Type B pancreatic cell (in vitro differentiated cells): ENCODE data around the gene AS3MT. TPM values are rescaled to one million over a fixed set of nuclear protein-coding genes. Genes with fewer than 3 reads are reported as not detected.

Experiments
- DNase-seq: peaks from one replicate; pipeline ENCODE4 v3.0.0; 2021; ENCODE audit warnings: mixed read lengths; ENCODE audit not compliant: unreplicated experiment; ENCODE audit errors: extremely low spot score
- H3K27ac Mint-ChIP-seq: 2 replicates; pipeline ENCODE4 v1.8.0; 2021; ENCODE audit warnings: mild to moderate bottlenecking, mixed read lengths
- H3K27me3 Mint-ChIP-seq: 2 replicates; pipeline ENCODE4 v1.8.0; 2021; ENCODE audit warnings: mixed read lengths
- H3K36me3 Mint-ChIP-seq: 2 replicates; pipeline ENCODE4 v1.8.0; 2021; ENCODE audit warnings: mixed read lengths
- H3K4me1 Mint-ChIP-seq: one replicate; pipeline ENCODE4 v1.8.0; 2021; ENCODE audit warnings: mixed read lengths; ENCODE audit not compliant: unreplicated experiment
- H3K4me3 Mint-ChIP-seq: 2 replicates; pipeline ENCODE4 v1.8.0; 2021; ENCODE audit warnings: mild to moderate bottlenecking, mixed read lengths
- H3K9me3 Mint-ChIP-seq: 2 replicates; pipeline ENCODE4 v1.8.0; 2021; ENCODE audit warnings: mixed read lengths
- CTCF ChIP-seq: fragments of 200-600 bp; sonication (generic); conservative IDR thresholded peaks from 2 replicates; pipeline ENCODE4 v1.5.0; 2021; ENCODE audit warnings: antibody characterized with exemption, mild to moderate bottlenecking
- total RNA-seq: library from RNA; stranded (reverse); gene quantifications from 2 replicates; pipeline ENCODE4 v1.2.1, GENCODE V29; 2021; ENCODE audit warnings: low replicate concordance

AS3MT gene
- total RNA-seq, 1 donor from 2014 or later: 4.2 TPM

GRCh38 chr10:102865620-102866019 lies 3.6 kb upstream of the AS3MT start:
- no peak overlapping the region for H3K27ac Mint-ChIP-seq

GRCh38 chr10:102868911-102869257 lies 386 bp upstream of the AS3MT start:
- H3K27ac Mint-ChIP-seq: peak overlapping the region; percentile 47
- H3K36me3 Mint-ChIP-seq: peaks cover 1% of the 10 kb centered on the region
- no peaks in the 10 kb centered on the region for H3K9me3 Mint-ChIP-seq
- H3K4me3 Mint-ChIP-seq: peak overlapping the region; percentile 90
- no peak for TF ChIP-seq CTCF
- H3K4me1 Mint-ChIP-seq: peaks cover 17% of the 10 kb centered on the region
- no peak for DNase-seq
- no peaks in the 10 kb centered on the region for H3K27me3 Mint-ChIP-seq

More at GRCh38 chr10:102865620-102866019, 3.6 kb upstream of the AS3MT start:
- Mint-ChIP-seq H3K4me3 (no peak overlapping the region), H3K27me3 (no peaks in the 10 kb centered on the region), H3K9me3 (no peaks in the 10 kb centered on the region), H3K4me1 (peaks cover 14% of the 10 kb centered on the region), H3K36me3 (peaks cover 6% of the 10 kb centered on the region)
- no peak for TF ChIP-seq CTCF
- DNase-seq: no peak

GRCh38 chr10:102870221-102870620 lies 951 bp downstream of the AS3MT start:
- Mint-ChIP-seq H3K4me3 (peak overlapping the region; percentile 89), H3K36me3 (no peaks in the 10 kb centered on the region), H3K9me3 (no peaks in the 10 kb centered on the region), H3K27ac (peak overlapping the region; percentile 69), H3K27me3 (no peaks in the 10 kb centered on the region), H3K4me1 (peaks cover 17% of the 10 kb centered on the region)
- no peak for DNase-seq
- no peak for TF ChIP-seq CTCF

GRCh38 chr10:102872163-102872562 lies 2.9 kb downstream of the AS3MT start:
- H3K4me3 Mint-ChIP-seq: peak overlapping the region; percentile 2
- H3K27ac Mint-ChIP-seq: no peak overlapping the region

GRCh38 chr10:102876747-102877153 lies 7.5 kb downstream of the AS3MT start:
- no peak overlapping the region for H3K4me3 Mint-ChIP-seq
- H3K36me3 Mint-ChIP-seq: peaks cover 16% of the 10 kb centered on the region
- H3K27me3 Mint-ChIP-seq: no peaks in the 10 kb centered on the region
- no peak overlapping the region for H3K27ac Mint-ChIP-seq
- DNase-seq: no peak
- no peaks in the 10 kb centered on the region for H3K4me1 Mint-ChIP-seq
- no peaks in the 10 kb centered on the region for H3K9me3 Mint-ChIP-seq
- TF ChIP-seq CTCF: no peak

More at GRCh38 chr10:102872163-102872562, 2.9 kb downstream of the AS3MT start:
- peaks cover 17% of the 10 kb centered on the region for H3K4me1 Mint-ChIP-seq
- no peak for DNase-seq
- no peaks in the 10 kb centered on the region for H3K9me3 Mint-ChIP-seq
- TF ChIP-seq CTCF: no peak
- H3K36me3 Mint-ChIP-seq: peaks cover 6% of the 10 kb centered on the region
- H3K27me3 Mint-ChIP-seq: no peaks in the 10 kb centered on the region

- no peaks in the 10 kb centered on the region for H3K9me3 Mint-ChIP-seq
- H3K36me3 Mint-ChIP-seq: peaks cover 16% of the 10 kb centered on the region
- no peaks in the 10 kb centered on the region for H3K27me3 Mint-ChIP-seq
- H3K27ac Mint-ChIP-seq: no peak overlapping the region
- TF ChIP-seq CTCF: no peak
- H3K4me1 Mint-ChIP-seq: no peaks in the 10 kb centered on the region
- H3K4me3 Mint-ChIP-seq: no peak overlapping the region
- no peak for DNase-seq
Measured at GRCh38 chr10:102878629-102879028, 9.4 kb downstream of the AS3MT start.
